HG03097 (cell line): Measurements from ENCODE around the gene SSBP2.
"Not testable (repeated sequence)": the region's sequence is repeated elsewhere in the genome, so short reads cannot be mapped to it uniquely, and the experiment has no call there.

Source experiments
- ATAC-seq: cut with Tn5 transposase; IDR thresholded peaks from one replicate; pipeline ENCODE4 v1.9.1; 2021; ENCODE audit not compliant: unreplicated experiment, low FRiP score

The SSBP2 gene

DNA sequence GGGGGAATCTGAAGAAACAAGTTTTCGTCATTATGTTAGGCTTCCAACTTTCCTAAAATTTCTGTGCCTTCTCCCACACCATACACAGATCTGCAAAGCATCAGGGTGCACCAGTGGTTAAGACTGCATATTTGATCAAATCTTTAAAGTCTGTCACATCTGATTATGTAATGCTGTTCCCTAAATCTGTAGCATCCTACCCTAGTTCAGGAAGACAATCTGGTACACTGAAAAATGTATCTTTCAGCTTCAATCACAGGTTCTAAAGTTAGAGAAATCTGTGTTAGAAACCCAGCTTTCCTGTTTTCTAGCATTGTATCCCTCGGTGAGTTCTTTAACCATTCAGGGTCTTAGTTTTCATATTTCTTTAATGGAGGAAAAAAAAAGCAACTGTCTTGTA is 3.9 kb downstream of the SSBP2 start:
- no peak for ATAC-seq

DNA sequence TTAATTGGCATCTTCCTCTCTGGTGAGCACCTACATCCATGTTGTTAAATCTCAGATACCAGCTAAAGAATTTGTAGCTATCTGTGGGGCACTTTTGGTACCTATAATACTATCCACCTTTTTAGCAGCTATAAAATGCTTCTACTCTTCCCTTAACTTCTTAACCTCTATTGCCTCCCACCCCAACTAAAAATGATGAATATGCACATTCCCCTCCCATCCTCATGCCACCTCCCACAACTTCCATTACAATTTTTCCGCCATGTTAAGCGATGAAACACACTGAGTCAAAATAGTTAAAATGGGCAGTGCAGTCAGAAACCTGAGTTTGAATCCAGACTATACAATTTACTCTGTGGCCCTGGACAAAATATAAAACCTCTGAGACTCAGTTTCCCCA is 10.1 kb downstream of the SSBP2 start:
- ATAC-seq: no peak

DNA sequence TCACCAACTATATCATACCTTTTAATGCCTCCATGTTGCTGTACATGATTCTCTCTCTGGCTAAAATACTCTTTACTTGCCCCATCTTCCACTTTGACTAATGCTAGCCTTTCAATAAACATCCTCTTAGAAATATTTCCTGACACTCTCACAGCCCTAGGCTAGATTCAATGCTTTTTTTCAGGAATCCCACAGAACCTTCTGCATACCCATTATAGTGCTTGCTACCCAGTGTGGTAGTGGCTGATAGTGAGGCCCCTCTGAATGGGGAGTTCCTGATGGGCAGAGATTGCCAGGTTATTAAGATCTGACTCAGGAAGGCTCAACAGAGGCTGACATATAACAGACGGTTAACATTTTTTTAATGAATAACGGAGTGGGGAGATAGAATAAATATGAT is 11.6 kb downstream of the SSBP2 start:
- ATAC-seq: no peak

DNA sequence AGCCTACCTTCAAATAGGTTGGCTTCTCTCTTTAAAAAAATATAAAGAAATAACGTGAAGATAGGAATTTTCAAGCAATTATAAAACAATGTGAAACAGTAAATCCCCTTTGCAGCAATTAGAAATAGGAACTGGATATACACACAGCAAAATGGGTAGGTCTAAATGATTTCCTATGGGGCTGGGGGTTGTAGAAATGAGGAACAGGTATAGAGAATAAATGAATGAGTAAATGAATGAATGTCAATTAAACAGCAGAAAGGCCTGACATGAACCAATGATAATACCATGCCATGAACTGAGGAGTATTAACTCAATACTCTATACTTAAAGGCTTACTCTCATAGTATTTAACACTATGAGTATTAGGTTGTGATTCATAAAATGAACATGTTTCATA is 21.6 kb downstream of the SSBP2 start:
- ATAC-seq: no peak

DNA sequence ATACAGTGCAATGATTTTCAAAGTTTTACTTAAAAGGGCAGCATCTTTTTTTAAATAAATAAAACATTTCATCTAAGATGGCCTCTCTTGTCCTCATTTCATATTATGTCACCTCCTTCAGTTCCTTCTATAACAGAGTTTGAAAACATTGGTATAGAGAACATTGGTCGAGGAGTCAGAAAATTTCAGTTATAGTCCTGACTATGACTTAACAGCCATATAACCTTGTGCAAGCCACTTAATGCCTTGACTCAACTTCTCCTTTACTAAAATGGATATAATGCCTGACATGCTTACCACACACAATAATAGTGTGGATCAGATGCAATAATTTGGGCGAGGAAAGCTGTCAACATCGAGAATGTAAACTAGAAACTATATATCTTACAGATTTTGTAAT is 22.6 kb downstream of the SSBP2 start:
- no peak for ATAC-seq

DNA sequence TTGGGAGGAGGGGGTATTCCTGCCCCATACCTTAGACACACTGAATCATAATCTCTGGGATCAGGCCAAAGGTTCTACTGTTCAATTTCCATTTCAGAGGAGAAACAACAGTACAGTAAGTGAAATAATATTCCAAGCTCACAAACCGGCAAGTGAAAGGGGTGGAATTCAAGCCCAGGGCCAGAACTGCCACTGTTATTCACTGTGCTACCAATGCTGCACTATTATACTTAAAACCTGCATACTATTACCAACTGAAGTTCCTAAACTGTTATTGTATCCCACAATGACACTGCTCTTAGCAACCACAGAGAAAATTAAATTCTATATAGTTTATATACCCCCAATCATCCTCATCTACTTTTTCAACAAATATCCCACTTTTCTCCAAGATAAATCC is 24.6 kb downstream of the SSBP2 start:
- no peak for ATAC-seq

DNA sequence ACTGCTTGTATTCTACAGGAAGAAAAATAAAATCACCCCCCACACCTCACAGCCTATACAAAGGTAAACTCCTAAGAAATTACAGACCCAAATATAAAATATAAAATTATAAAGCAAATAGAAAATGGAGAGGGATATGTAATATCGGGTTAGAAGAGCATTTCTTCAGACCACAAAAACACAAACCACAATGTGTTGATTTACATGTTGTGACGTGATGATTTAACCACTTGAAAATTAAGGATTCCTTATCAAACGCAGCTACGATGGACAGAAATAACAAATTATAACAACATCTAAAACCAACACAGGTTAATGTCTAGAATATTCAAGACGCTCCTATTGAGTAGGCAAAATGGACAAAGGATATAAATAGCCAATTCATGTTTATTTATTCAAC is 26.3 kb downstream of the SSBP2 start:
- ATAC-seq: no peak

DNA sequence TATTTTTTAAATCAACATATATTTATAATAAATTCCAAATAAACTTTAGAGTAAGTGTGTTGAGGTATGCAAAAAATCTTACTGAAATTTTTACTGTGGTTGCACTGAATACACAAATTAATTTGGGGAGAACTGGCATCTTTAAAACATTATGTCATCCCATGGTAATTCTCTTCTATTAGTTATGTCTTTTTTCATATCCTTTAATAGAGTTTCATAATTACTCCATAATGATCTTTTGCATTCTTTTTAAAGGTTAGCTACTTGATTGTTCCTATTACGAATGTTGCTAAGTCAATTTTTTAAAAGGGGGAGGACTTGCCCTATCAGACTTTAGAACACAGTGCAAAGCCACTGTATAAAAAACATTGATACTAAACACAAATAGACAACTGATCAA is 26.8 kb downstream of the SSBP2 start:
- ATAC-seq: no peak

DNA sequence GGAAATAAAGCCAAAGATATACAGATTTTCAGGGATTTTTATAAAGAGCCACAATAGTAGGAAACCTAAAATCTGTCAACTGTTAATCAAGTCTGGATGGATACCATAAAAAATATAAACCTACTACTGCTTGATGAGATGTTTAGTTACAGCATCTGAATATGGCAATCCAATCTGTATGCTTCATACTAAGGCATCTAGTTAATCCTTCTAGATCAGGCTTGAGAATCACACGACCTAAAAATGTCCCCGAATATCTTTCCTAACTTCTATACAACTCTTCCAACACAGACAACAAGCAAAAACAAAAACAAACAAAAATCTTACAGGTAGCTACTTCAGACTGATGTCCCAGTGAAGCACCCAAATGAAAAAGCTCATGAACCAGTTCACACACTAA is 29.8 kb downstream of the SSBP2 start:
- ATAC-seq: no peak

DNA sequence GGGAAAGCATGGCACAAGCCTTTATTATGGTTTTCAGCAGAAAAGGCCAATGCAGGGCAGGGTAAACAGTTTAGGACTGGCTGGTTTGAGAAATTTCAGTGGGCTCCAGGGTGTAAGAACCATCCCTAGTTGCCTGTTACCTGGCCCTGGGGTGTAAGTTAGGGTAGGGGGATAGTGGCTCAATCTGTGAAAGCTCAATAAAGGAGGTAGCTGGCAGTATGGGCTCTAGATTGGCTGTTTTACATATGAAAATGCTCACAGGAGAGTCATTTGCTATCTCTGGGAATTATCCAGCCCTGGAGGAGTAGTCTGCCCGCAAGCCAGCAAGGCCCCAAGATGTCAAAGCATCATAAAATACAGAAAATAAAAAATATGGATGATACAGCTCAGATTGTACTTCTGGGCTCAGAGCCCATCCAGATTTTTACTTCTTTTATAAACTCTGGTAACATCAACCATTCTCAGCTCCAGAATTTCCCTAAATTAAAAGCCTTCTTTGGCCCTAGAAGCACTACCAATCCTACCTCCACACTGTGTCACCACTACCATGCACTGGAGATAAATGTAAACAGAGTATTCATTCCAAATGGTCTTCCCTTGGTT is 31.1 kb downstream of the SSBP2 start:
- no peak for ATAC-seq

DNA sequence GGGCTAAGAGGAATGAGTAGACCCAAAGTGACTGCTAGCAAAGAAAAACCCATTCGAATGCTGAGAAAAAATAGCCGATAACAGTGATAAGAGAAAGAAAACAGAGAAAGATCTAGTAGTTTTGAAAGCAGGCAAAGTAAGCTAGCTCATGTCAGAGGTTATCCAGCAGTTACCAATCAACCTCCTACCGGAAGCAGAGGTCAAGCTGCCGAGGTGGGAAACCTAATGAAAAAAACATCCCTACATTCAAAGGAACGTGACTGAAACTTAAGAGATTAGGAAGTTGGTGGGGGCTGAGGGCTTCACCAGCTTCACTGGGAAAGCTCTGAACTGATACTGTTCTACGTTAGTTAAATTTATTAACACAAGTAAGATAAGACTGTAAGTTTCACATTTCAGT is 32.6 kb downstream of the SSBP2 start:
- ATAC-seq: no peak

DNA sequence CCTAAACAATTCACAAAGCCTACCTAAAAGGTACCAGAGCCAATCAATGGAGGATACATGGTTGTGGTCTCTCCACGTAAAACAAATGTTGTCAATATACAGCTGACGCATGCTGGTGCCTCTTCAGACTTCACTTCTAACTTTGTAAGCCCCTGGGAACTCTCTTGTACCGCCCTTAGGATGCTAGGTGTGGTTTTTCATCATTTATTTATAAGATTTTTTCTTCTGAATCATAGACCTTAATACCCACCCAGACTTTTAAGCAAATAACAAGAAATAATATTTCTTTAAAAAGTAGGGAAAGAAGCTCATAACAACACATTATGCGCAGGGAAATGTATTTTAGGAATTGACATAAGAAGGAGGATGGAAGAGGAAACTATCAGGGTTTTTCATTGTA is 33.0 kb downstream of the SSBP2 start:
- ATAC-seq: no peak

DNA sequence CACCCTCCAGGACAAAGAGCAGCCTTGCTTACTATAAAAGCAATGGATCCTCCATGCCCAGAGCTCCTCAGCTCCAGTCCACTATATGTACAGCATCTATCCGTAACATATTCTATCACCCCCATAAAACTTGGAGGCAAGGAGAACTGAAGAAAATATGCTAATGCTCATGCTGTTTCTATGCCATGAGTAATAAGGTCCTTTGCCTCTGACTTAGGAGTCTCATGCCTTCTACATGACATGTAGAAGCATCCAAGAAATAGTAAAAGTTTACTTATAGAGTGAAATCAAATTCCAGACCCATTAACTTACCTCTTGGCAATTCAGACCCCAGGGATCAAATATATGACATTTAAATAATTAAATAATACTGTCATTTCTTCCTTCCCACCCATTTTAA is 33.7 kb downstream of the SSBP2 start:
- ATAC-seq: no peak

DNA sequence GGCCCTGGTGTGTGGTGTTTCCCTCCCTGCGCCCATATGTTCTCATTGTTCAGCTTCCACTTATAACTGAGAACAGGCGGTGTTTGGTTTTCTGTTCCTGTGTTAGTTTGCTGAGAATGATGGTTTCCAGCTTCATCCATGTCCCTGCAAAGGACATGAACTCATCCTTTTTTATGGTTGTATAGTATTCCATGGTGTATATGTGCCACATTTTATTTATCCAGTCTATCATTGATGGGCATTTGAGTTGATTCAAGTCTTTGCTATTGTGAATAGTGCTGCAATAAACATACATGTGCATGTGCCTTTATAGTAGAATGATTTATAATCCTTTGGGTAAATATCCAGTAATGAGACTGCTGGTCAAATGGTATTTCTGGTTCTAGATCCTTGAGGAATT is 36.8 kb downstream of the SSBP2 start:
- not testable (repeated sequence) for ATAC-seq

DNA sequence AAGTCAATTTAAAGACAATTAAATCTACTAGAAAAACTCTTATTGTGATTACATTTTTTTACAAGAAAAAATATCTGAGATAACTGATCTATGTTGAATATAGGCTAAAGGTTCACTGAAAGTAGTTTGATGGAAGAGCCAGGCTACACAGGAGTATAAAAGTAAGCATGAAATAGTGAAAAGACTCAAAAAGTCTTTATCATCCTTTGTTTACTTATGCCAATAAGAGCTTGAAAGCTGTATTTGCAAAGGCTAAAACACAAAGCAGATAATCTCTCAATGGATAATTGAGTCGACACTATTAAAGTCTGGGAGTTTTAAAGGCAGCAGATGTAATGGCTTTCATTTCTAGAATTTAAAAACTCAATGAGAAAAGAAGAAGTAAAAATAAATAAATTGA is 42.0 kb downstream of the SSBP2 start:
- no peak for ATAC-seq

DNA sequence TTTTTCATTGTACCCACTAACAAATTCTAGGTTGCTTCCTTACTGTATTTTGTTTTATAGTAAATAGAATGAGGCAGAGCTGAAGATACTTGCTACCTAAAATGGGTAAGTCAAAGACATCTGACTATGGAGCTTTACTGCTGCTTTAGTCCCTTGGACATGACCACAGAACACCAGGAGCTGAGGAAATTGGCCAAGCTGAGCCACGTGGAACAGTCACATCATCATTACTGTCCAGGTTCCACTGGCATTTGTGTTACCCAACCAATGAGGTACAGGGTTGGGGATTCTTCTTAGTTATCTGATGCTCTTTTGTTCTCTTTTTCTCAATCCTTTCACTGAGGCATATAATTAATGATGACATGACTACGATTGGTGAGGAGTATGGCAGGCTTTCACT is 47.1 kb downstream of the SSBP2 start:
- no peak for ATAC-seq

DNA sequence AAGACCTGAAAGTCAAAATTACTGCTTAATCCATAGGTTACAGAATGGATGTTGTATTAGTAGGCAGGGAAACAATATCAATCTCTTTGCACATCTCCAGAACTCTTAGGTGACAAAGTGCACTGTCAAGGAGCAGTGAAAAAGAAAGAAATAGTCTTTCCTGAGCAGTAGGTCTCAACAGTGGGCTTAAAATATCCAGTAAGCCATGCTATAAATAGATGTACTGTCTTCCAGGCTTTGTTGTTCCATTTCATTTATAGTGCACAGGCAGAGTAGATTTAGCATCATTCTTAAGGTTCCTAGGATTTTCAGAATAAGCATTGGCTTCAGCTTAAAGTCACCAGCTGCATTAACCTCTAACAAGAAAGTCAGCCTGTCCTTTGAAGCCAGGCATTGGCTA is 50.7 kb downstream of the SSBP2 start:
- no peak for ATAC-seq

DNA sequence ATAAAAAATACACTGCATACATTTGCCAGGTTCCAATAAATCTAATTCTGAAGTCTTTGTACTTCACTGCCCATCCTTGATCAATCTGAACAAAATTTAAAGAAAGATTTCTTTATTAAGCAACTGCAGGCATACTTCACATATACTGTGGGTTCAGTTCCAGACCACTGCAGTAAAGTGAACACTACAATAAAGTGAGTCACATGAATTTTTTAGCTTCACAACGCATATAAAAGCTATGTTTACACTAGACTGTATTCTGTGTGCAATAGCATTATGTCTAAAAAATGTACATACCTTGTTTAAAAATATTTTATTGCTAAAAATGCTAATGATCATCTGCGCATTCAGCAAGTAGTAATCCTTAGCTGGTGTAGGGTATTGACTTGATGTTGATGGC is 52.1 kb downstream of the SSBP2 start:
- no peak for ATAC-seq

DNA sequence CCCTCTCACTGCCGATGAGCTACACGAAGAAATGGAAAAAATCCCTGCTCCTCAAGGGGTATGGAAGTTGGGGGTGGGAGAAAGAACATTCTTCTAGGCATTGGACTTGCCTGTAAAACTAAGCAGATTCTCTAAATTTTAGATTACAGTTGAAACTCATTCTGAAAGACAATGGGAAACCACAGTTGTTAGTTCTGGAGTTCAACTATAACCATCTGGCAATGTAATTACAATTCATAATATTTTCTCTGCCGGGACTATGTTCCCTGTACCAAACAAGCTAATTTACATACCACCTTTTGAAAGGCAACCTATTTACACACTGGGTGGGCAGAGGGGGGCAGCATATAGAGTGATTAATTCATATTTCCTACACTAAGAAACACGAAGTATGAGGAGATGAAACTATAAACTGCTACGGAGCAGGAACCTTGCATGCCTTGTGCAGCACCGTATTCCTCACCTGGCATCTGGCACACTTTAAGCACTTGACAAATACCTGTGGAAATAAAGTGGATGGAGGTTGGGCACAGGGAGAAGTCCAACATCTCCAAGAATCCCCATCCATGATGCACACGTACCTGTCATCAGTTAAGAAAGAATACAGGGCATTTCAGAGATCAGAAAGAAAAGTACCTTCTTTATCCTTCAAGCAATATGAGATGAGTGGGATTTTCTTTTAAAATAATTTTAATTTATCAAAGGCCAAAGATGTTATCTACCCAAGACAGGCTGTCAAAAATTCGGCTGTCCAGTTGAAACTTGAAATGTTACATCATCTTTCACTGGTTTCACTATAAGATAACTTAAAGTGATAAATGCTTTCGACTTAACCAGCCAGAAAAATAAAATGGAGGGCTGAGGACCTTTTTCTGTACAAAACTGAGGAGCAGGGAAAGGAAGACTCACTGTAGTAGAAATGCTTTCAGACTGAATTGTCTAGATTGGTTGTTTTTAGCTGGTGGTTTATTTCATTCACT is 54.2 kb downstream of the SSBP2 start:
- ATAC-seq: no peak

DNA sequence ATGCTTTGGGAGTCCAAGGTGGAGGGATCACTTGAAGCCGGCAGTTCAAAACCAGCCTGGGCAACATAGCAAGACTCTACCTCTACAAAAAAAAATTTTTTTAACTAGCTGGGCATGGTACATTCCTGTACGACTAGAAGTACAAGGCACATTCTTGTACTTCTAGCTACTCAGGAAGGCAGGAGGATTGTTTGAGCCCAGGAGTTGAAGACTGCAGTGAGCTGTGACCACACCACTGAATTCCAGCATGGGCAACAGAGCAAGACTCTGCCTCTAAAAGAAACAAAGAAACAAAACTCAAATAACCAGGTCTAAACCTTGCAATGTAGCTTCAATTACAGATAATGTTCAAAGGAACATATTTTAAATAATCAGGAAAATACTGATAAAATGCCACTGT is 56.2 kb downstream of the SSBP2 start:
- ATAC-seq: no peak

DNA sequence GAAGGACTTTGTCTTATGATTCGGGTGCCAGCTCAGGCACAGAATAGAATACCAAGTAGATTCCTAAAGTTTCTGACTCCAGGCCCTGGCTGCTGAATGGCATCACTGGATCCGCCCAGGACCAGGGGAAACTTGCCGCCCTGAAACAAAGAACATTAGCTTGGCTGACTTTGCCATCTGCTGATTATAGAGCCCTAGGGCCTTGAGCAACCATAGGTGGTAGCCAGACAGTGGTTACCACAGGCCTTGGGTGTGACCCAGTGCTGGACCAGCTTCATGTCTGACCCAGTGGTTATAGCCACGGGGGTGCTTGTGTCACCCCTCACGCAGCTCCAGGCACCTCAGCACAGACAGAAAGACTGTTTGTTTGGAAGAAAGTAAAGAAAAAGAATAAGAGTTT is 62.7 kb downstream of the SSBP2 start:
- ATAC-seq: no peak

DNA sequence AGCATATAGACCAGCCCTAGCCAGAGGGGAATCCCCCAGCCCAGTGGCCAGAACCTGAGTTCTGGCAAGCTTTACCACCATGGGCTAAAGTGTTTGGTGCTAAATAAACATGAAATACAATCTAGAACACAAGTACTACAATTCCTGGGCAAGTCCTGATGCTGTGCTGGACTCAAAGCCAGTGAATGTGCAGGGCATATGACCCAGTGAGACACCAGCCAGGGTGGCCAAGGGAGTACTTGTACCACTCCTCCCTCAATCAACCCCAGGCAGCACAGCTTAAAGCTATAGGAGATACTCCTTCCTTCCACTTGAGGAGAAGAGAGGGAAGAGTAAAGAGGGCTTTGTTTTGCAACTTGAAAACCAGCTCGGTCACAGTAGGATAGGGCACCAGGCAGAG is 63.6 kb downstream of the SSBP2 start:
- ATAC-seq: no peak
